Measurements from ENCODE around the gene BEND5. TPM values are rescaled to one million over a fixed set of nuclear protein-coding genes. Genes with fewer than 3 reads are reported as not detected.

BEND5 gene
- polyA plus RNA-seq, 3 donors, result 0.13 TPM; not detected in 2

DNA sequence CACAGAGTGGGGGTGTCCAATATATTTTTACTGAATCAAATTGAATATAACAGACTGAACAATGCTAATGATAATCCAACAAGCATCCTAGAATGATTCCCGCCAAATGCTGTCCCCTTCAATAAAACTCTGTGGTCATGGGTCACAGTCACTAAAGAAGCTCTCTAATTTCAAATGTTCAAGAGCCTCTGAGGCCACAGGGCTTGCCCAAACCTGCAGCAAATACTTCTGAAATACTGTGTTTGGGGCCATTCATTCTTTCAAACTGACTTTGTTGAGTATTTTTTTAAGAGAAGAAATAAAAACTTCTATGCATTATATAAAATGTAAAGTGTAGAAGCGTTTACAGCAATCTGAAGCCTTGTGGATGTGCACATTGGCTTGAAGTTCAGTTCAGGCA, 7.6 kb upstream of the BEND5 start:
- H4K20me1 ChIP-seq (ENCODE audit: insufficient read depth, low read length), result no peaks in the 10 kb centered on the region
- H3K4me3 ChIP-seq (replicated peaks in 1 of 3; ENCODE audit: low read depth in 2 of 3, low read length in 3 of 3), result no peak overlapping the region
- TF ChIP-seq, protein P1, sequence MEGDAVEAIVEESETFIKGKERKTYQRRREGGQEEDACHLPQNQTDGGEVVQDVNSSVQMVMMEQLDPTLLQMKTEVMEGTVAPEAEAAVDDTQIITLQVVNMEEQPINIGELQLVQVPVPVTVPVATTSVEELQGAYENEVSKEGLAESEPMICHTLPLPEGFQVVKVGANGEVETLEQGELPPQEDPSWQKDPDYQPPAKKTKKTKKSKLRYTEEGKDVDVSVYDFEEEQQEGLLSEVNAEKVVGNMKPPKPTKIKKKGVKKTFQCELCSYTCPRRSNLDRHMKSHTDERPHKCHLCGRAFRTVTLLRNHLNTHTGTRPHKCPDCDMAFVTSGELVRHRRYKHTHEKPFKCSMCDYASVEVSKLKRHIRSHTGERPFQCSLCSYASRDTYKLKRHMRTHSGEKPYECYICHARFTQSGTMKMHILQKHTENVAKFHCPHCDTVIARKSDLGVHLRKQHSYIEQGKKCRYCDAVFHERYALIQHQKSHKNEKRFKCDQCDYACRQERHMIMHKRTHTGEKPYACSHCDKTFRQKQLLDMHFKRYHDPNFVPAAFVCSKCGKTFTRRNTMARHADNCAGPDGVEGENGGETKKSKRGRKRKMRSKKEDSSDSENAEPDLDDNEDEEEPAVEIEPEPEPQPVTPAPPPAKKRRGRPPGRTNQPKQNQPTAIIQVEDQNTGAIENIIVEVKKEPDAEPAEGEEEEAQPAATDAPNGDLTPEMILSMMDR (IDR thresholded peaks at IDR 0.05), result no peak
- Mint-ChIP-seq H3K27ac (no peak overlapping the region), H3K4me1 (peaks cover under 1% of the 10 kb centered on the region), H3K9me3 (no peaks in the 10 kb centered on the region), H3K27me3 (ENCODE audit: low read depth in 3 of 3) (peaks cover 0 to 2% (median 1%) of the 10 kb centered on the region in 3 donors), H3K4me3 (no peak overlapping the region), H3K36me3 (no peaks in the 10 kb centered on the region)
- H3K4me2 ChIP-seq (replicated peaks; ENCODE audit: extremely low read depth, low read length, poor library complexity, severe bottlenecking), result no peak overlapping the region
- intact Hi-C loops (cut with micrococcal nuclease), result no loop called here
- no peaks in the 10 kb centered on the region for H3K4me1 ChIP-seq (ENCODE audit: control insufficient read depth in 1 of 2, insufficient read depth in 2 of 2, low read length in 2 of 2)
- no peaks in the 10 kb centered on the region for H3K27me3 ChIP-seq (ENCODE audit: control insufficient read depth in 2 of 2, insufficient read depth in 2 of 2, low read length in 2 of 2)
- no peaks in the 10 kb centered on the region for H3K36me3 ChIP-seq (replicated peaks in 1 of 2; ENCODE audit: control insufficient read depth in 1 of 2, insufficient read depth in 2 of 2, low read length in 2 of 2)
- H3K27ac ChIP-seq (ENCODE audit: low read depth in 1 of 2, low read length in 2 of 2), result no peak overlapping the region
- 100% methylated on average over 1 of the region's 2 CpGs for WGBS (ENCODE audit: insufficient coverage)
- no peaks in the 10 kb centered on the region for H3K79me2 ChIP-seq (ENCODE audit: insufficient read depth, low read length)
- no peak for DNase-seq
- no peak overlapping the region for H2AFZ ChIP-seq (ENCODE audit: insufficient read depth, low read depth, low read length, poor library complexity, severe bottlenecking)
- H3K9me3 ChIP-seq (replicated peaks in 1 of 2; ENCODE audit: control insufficient read depth in 1 of 2, insufficient read depth in 1 of 2, low read length in 2 of 2), result no peaks in the 10 kb centered on the region
- H3K9ac ChIP-seq (ENCODE audit: insufficient read depth, low read length, poor library complexity, severe bottlenecking), result no peak overlapping the region

DNA sequence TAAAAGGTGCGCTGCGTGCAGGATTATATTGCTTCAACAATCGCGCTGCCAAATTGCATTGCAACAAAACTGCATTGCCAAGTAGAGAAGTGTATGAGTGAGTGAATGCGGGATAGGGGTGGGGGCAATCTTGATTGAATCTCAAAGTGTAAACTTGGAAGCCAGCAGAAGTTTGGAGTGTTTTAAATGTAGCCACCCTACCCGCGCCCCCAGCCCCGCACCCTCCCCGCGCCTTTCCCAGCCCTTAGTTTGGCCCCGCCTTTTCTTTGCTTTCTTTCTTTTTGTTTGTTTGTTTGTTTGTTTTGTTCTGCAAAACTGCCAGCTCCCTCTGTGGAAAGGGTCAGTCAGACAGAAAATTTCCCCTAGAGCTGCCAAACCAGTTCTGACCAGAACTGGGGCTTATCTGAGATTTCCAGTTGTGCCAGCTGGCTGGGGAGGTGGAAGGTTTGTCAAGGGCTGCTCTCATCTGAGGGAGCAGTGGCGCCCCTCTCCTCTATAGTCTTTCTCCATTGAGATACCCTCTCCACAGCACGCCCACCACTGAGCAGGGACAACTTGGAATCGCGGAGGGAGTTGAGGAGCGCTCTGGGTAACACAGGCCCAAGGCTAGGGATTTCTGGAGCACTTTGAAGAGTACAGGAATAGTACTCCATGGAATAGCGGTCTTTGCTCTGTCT, 666 bp upstream of the BEND5 start:
- no peak overlapping the region for H3K27ac Mint-ChIP-seq
- intact Hi-C loops (cut with micrococcal nuclease), result no loop called here
- H3K4me2 ChIP-seq (replicated peaks; ENCODE audit: extremely low read depth, low read length, poor library complexity, severe bottlenecking), result peak overlapping the region; percentile 90

More for the DNA sequence above, 666 bp upstream of the BEND5 start:
- peak overlapping the region; percentile 76 for H2AFZ ChIP-seq (ENCODE audit: insufficient read depth, low read depth, low read length, poor library complexity, severe bottlenecking)
- H3K9me3 ChIP-seq (replicated peaks in 1 of 2; ENCODE audit: control insufficient read depth in 1 of 2, insufficient read depth in 1 of 2, low read length in 2 of 2), result no peaks in the 10 kb centered on the region
- H3K4me3 ChIP-seq (replicated peaks in 1 of 3; ENCODE audit: low read depth in 2 of 3, low read length in 3 of 3), result peak overlapping the region; percentile 25 to 74 (median 41)
- H3K27ac ChIP-seq (ENCODE audit: low read depth in 1 of 2, low read length in 2 of 2), result no peak overlapping the region
- H3K4me1 ChIP-seq (ENCODE audit: control insufficient read depth in 1 of 2, insufficient read depth in 2 of 2, low read length in 2 of 2), result peaks cover 12 to 28% of the 10 kb centered on the region in 2 donors
- no peaks in the 10 kb centered on the region for H4K20me1 ChIP-seq (ENCODE audit: insufficient read depth, low read length)
- Mint-ChIP-seq H3K36me3 (peaks cover 0 to 1% of the 10 kb centered on the region in 2 donors), H3K4me3 (peak overlapping the region; percentile 82 to 91), H3K9me3 (peaks cover 0 to 2% (median 0%) of the 10 kb centered on the region in 7 donors), H3K27me3 (ENCODE audit: low read depth in 3 of 3) (peaks cover 9 to 19% (median 11%) of the 10 kb centered on the region in 3 donors), H3K4me1 (peaks cover 31% of the 10 kb centered on the region)
- H3K79me2 ChIP-seq (ENCODE audit: insufficient read depth, low read length), result no peaks in the 10 kb centered on the region
- no peaks in the 10 kb centered on the region for H3K27me3 ChIP-seq (ENCODE audit: control insufficient read depth in 2 of 2, insufficient read depth in 2 of 2, low read length in 2 of 2)
- no peak overlapping the region for H3K9ac ChIP-seq (ENCODE audit: insufficient read depth, low read length, poor library complexity, severe bottlenecking)
- 0% methylated on average over 4 of the region's 17 CpGs for WGBS (ENCODE audit: insufficient coverage)
- TF ChIP-seq, protein P1 (IDR thresholded peaks at IDR 0.05), result no peak
- no peaks in the 10 kb centered on the region for H3K36me3 ChIP-seq (replicated peaks in 1 of 2; ENCODE audit: control insufficient read depth in 1 of 2, insufficient read depth in 2 of 2, low read length in 2 of 2)
- DNase-seq, result no peak

Measured in CD14-positive monocyte (primary cell).